HL-60 (cell line): ENCODE results near the gene SMURF2.

Experiments used
- GABPA ChIP-seq: IDR thresholded peaks from 2 replicates; pipeline ENCODE4 v1.6.1; 2012; ENCODE audit warnings: low read depth
- POLR2AphosphoS5 ChIP-seq: IDR thresholded peaks from 2 replicates; pipeline ENCODE4 v1.6.1; 2012; ENCODE audit warnings: low read depth
- TF ChIP-seq, protein P1 (sequence below): IDR thresholded peaks from one replicate; pipeline ENCODE4 v1.5.1; 2011; ENCODE audit warnings: low read length, control low read depth, inconsistent platforms; ENCODE audit not compliant: insufficient read depth

DNA sequence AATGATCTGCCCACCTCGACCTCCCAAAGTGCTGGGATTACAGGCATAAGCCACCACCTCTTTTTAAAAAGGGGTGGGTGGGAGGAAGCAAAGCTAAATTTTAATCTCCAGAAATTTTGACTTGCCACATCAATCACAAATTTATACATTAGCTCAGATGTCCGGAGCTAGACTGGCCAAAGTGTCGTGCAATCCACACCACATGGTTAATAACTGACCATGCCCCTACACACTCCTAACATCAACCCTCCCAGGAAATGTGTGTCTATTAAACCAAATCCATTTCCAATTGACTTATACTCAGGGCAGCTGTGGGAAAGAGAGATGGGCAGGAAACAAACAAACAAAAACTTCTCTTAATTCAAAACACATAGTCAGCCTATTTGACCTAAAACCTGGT is 29.9 kb downstream of the SMURF2 start:
- TF ChIP-seq GABPA = no peak
- TF ChIP-seq, protein P1, sequence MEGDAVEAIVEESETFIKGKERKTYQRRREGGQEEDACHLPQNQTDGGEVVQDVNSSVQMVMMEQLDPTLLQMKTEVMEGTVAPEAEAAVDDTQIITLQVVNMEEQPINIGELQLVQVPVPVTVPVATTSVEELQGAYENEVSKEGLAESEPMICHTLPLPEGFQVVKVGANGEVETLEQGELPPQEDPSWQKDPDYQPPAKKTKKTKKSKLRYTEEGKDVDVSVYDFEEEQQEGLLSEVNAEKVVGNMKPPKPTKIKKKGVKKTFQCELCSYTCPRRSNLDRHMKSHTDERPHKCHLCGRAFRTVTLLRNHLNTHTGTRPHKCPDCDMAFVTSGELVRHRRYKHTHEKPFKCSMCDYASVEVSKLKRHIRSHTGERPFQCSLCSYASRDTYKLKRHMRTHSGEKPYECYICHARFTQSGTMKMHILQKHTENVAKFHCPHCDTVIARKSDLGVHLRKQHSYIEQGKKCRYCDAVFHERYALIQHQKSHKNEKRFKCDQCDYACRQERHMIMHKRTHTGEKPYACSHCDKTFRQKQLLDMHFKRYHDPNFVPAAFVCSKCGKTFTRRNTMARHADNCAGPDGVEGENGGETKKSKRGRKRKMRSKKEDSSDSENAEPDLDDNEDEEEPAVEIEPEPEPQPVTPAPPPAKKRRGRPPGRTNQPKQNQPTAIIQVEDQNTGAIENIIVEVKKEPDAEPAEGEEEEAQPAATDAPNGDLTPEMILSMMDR = no peak
- TF ChIP-seq POLR2AphosphoS5 = no peak
